HCT116 (cell line): ENCODE measurements around the gene SAMD7. TPM values are rescaled to one million over a fixed set of nuclear protein-coding genes. Genes with fewer than 3 reads are reported as not detected.

ENCODE experiments used
- ATAC-seq: fragments of 200-7000 bp; cut with Tn5 transposase; 2 replicates; pipeline ENCODE4 v1.9.1; 2020; ENCODE audit warnings: mild to moderate bottlenecking, moderate library complexity
- BruUV-seq: library from RNA; stranded (reverse); fragments of 400-500 nt; replicated peaks from 2 replicates; lab custom pipeline; 2021; lab: Mats Ljungman, UMichigan
- CTCF ChIA-PET: fragments of 300-600 bp; sonication (Branson Sonifier 250); formaldehyde crosslinking; loops from one replicate; lab custom pipeline; 2021; ENCODE audit warnings: antibody characterized with exemption; lab: Charles Lee
- POLR2A ChIA-PET: fragments of 300-600, 350-600 bp; sonication (Branson Sonifier 250); formaldehyde crosslinking; loops from one replicate; lab custom pipeline; 2021; ENCODE audit warnings: antibody characterized with exemption; lab: Charles Lee
- RAD21 ChIA-PET, 2 experiments: fragments of 300-600 bp; sonication (Branson Sonifier 250); formaldehyde crosslinking; loops; one replicate each; lab custom pipeline; 2023; ENCODE audit warnings: low total read pairs in 2 of 2; ENCODE audit not compliant: uncharacterized antibody in 2 of 2, unreplicated experiment in 2 of 2, low non-redundant PET in 1 of 2; lab: Charles Lee
- DNase-seq: peaks from one replicate; pipeline ENCODE4 v3.0.0-alpha.2; 2010; ENCODE audit warnings: low read depth, low spot score
- H2AFZ ChIP-seq: fragments of 200-600 bp; shearing (Covaris generic), sonication (generic); 2 replicates; pipeline ENCODE4 v1.6.1; 2017; ENCODE audit warnings: low read depth, mixed run types, mixed read lengths, antibody characterized with exemption, low read length; ENCODE audit not compliant: poor library complexity, severe bottlenecking
- H3K27ac ChIP-seq: 2 replicates; pipeline ENCODE4 v1.5.1; 2012; ENCODE audit warnings: low read depth, low read length
- H3K27me3 ChIP-seq: fragments of 200-600 bp; sonication (generic); 2 replicates; pipeline ENCODE4 v1.6.1; 2016; ENCODE audit warnings: mixed run types, low read length, mixed read lengths; ENCODE audit not compliant: insufficient read depth
- H3K36me3 ChIP-seq, 2 experiments: fragments of 200-500 bp in 1 of 2; fragments of 200-600 bp in 1 of 2; sonication (Bioruptor generic) in 1 of 2; sonication (generic) in 1 of 2; 2 replicates each; pipeline versions ENCODE4 v1.5.1 to v1.6.1; 2014 to 2016; ENCODE audit warnings: low read length in 2 of 2, inconsistent platforms in 1 of 2, mixed read lengths in 1 of 2, mixed run types in 1 of 2; ENCODE audit not compliant: insufficient read depth in 2 of 2, control insufficient read depth in 1 of 2
- H3K4me1 ChIP-seq, 2 experiments: fragments of 200-600 bp in 1 of 2; sonication (generic) in 1 of 2; 2 replicates each; pipeline versions ENCODE4 v1.5.1 to v1.6.1; 2012 to 2017; ENCODE audit warnings: low read length in 2 of 2, inconsistent platforms in 1 of 2, mild to moderate bottlenecking in 1 of 2, mixed read lengths in 1 of 2, mixed run types in 1 of 2, moderate library complexity in 1 of 2; ENCODE audit not compliant: insufficient read depth in 2 of 2, control insufficient read depth in 1 of 2
- H3K4me2 ChIP-seq: fragments of 200-600 bp; sonication (generic); 2 replicates; pipeline ENCODE4 v1.6.1; 2017; ENCODE audit warnings: mixed run types, low read length, mixed read lengths
- H3K4me3 ChIP-seq, 2 experiments: fragments of 200-600 bp in 1 of 2; sonication (generic) in 1 of 2; replicated peaks in 1 of 2; 2 replicates each; pipeline ENCODE4 v1.5.1; 2011 to 2016; ENCODE audit warnings: low read length in 2 of 2, control low read depth in 1 of 2, low read depth in 1 of 2, mild to moderate bottlenecking in 1 of 2, mixed read lengths in 1 of 2, mixed run types in 1 of 2
- H3K79me2 ChIP-seq: fragments of 200-600 bp; sonication (generic); 2 replicates; pipeline ENCODE4 v1.6.1; 2017; ENCODE audit warnings: mild to moderate bottlenecking, mixed run types, low read length, moderate library complexity, mixed read lengths; ENCODE audit not compliant: insufficient read depth
- H3K9ac ChIP-seq: fragments of 200-600 bp; sonication (generic); 2 replicates; pipeline ENCODE4 v1.6.1; 2016; ENCODE audit warnings: low read length, mixed read lengths
- H3K9me2 ChIP-seq: fragments of 200-600 bp; sonication (generic), shearing (Covaris generic); 2 replicates; pipeline ENCODE4 v1.6.1; 2017; ENCODE audit warnings: mixed run types, mild to moderate bottlenecking, moderate library complexity; ENCODE audit not compliant: insufficient read depth
- H3K9me3 ChIP-seq, 2 experiments: fragments of 200-500 bp in 1 of 2; fragments of 200-600 bp in 1 of 2; sonication (Bioruptor generic) in 1 of 2; sonication (generic) in 1 of 2; 2 replicates each; pipeline ENCODE4 v1.6.1; 2014 to 2017; ENCODE audit warnings: low read length in 2 of 2, mixed read lengths in 2 of 2, inconsistent platforms in 1 of 2, low read depth in 1 of 2, mild to moderate bottlenecking in 1 of 2, mixed run types in 1 of 2, moderate library complexity in 1 of 2; ENCODE audit not compliant: control insufficient read depth in 1 of 2, insufficient read depth in 1 of 2
- H4K20me1 ChIP-seq: fragments of 200-600 bp; sonication (generic), shearing (Covaris generic); 2 replicates; pipeline ENCODE4 v1.6.1; 2017; ENCODE audit warnings: mixed run types, mild to moderate bottlenecking, moderate library complexity; ENCODE audit not compliant: insufficient read depth
- ATF3 ChIP-seq: IDR thresholded peaks from 2 replicates; pipeline ENCODE4 v1.6.1; 2012
- CEBPB ChIP-seq: IDR thresholded peaks from 2 replicates; pipeline ENCODE4 v1.6.1; 2012; ENCODE audit warnings: low read depth
- CTCF ChIP-seq, 3 experiments: fragments of 200-600 bp in 1 of 3; sonication (generic) in 1 of 3; IDR thresholded peaks in 2 of 3; conservative IDR thresholded peaks in 1 of 3; 2 replicates each; pipeline ENCODE4 v1.5.1; 2012 to 2017; ENCODE audit warnings: low read depth in 2 of 3, low read length in 2 of 3, antibody characterized with exemption in 1 of 3, borderline replicate concordance in 1 of 3, control low read depth in 1 of 3, mild to moderate bottlenecking in 1 of 3, mixed read lengths in 1 of 3, mixed run types in 1 of 3, moderate library complexity in 1 of 3; ENCODE audit not compliant: insufficient read depth in 1 of 3
- ELF1 ChIP-seq: IDR thresholded peaks from 2 replicates; pipeline ENCODE4 v1.6.1; 2012; ENCODE audit warnings: low read depth, borderline replicate concordance
- EZH2 ChIP-seq: fragments of 200-600 bp; sonication (generic); IDR thresholded peaks from 2 replicates; pipeline ENCODE4 v1.6.1; 2017; ENCODE audit warnings: antibody characterized with exemption, mixed run types
- EZH2phosphoT487 ChIP-seq: fragments of 200-600 bp; IDR thresholded peaks from 2 replicates; pipeline ENCODE4 v1.6.1; 2018; ENCODE audit warnings: antibody characterized with exemption, borderline replicate concordance
- JUND ChIP-seq: IDR thresholded peaks from 2 replicates; pipeline ENCODE4 v1.6.1; 2012
- MAX ChIP-seq: IDR thresholded peaks from 2 replicates; pipeline ENCODE4 v1.6.1; 2012
- POLR2A ChIP-seq: IDR thresholded peaks from 2 replicates; pipeline ENCODE4 v1.7.0; 2011; ENCODE audit warnings: borderline replicate concordance; ENCODE audit not compliant: insufficient read depth, insufficient read length; ENCODE audit errors: extremely low read depth
- POLR2AphosphoS5 ChIP-seq: IDR thresholded peaks from 2 replicates; pipeline ENCODE4 v1.6.1; 2011; ENCODE audit warnings: mild to moderate bottlenecking, low read depth, low read length, moderate library complexity
- RAD21 ChIP-seq: IDR thresholded peaks from 2 replicates; pipeline ENCODE4 v1.6.1; 2012; ENCODE audit warnings: low read depth, mild to moderate bottlenecking
- REST ChIP-seq: IDR thresholded peaks from 2 replicates; pipeline ENCODE4 v1.6.1; 2012; ENCODE audit warnings: low read depth
- SIN3A ChIP-seq: IDR thresholded peaks from 2 replicates; pipeline ENCODE4 v1.6.1; 2012; ENCODE audit warnings: low read depth
- SP1 ChIP-seq: IDR thresholded peaks from 2 replicates; pipeline ENCODE4 v1.6.1; 2012; ENCODE audit warnings: low read depth
- SRF ChIP-seq: IDR thresholded peaks from 2 replicates; pipeline ENCODE4 v1.6.1; 2012; ENCODE audit warnings: low read depth
- TCF7L2 ChIP-seq: IDR thresholded peaks from 2 replicates; pipeline ENCODE4 v1.7.0; 2011; ENCODE audit warnings: borderline replicate concordance, inconsistent platforms; ENCODE audit not compliant: insufficient read depth, insufficient read length; ENCODE audit errors: extremely low read depth
- ZBTB33 ChIP-seq: IDR thresholded peaks from 2 replicates; pipeline ENCODE4 v1.6.1; 2011; ENCODE audit warnings: mild to moderate bottlenecking, low read length, moderate library complexity; ENCODE audit not compliant: insufficient replicate concordance; ENCODE audit errors: extremely low read depth
- ZFX ChIP-seq: fragments of 450-650 bp; IDR thresholded peaks from 2 replicates; pipeline ENCODE4 v1.6.1; 2017
- ZNF274 ChIP-seq: fragments of 200-500 bp; sonication (Bioruptor generic); IDR thresholded peaks from 2 replicates; pipeline ENCODE4 v1.6.1; 2014; ENCODE audit warnings: mild to moderate bottlenecking, low read depth, low read length, inconsistent platforms
- intact Hi-C: fragments of 100-400 bp; cut with micrococcal nuclease; formaldehyde crosslinking; loops from 2 replicates; pipeline ENCODE4 v1.10.0; 2022
- total RNA-seq: library from RNA; stranded (reverse); gene quantifications from one replicate; pipeline ENCODE4 v1.2.1, GENCODE V29; 2021; ENCODE audit not compliant: unreplicated experiment

SAMD7 gene
- total RNA-seq, 1 experiment from 2014 or later: not detected

- H3K9ac ChIP-seq: no peak overlapping the region
- H3K36me3 ChIP-seq: no peaks in the 10 kb centered on the region
- no peaks in the 10 kb centered on the region for H3K4me1 ChIP-seq
- CTCF ChIA-PET: no interaction called here
- H3K4me3 ChIP-seq: no peak overlapping the region
- H2AFZ ChIP-seq: no peak overlapping the region
- H3K9me3 ChIP-seq: no peaks in the 10 kb centered on the region
- no peak for ATAC-seq
- H3K4me2 ChIP-seq: no peak overlapping the region
- no peak overlapping the region for H3K27ac ChIP-seq
- TF ChIP-seq EZH2: no peak
- TF ChIP-seq RAD21: no peak
- no peak for TF ChIP-seq CTCF (IDR thresholded peaks at IDR 0.05 in 2 of 3, conservative IDR thresholded peaks at IDR 0.05 in 1 of 3; ENCODE audit: borderline replicate concordance in 1 of 3, insufficient read depth in 1 of 3, low read depth in 2 of 3, low read length in 2 of 3)
- no peak for TF ChIP-seq SP1
- TF ChIP-seq POLR2A: no peak
- no peak for TF ChIP-seq ZBTB33
- TF ChIP-seq MAX: no peak
- no peak for TF ChIP-seq ATF3
- TF ChIP-seq ZFX: no peak
- TF ChIP-seq JUND: no peak
- TF ChIP-seq ZNF274: no peak
- no peak for TF ChIP-seq CEBPB
- no peak for TF ChIP-seq SIN3A
- TF ChIP-seq REST: no peak
- no peak for TF ChIP-seq EZH2phosphoT487
- no peak for TF ChIP-seq TCF7L2
- TF ChIP-seq SRF: no peak
- no peak for TF ChIP-seq ELF1
- TF ChIP-seq POLR2AphosphoS5: no peak
- BruUV-seq: no TSS peak
- RAD21 ChIA-PET: no interaction called here
- H3K79me2 ChIP-seq: no peaks in the 10 kb centered on the region
- intact Hi-C loops: no loop called here
- no peaks in the 10 kb centered on the region for H3K27me3 ChIP-seq
- DNase-seq: no peak
- no peaks in the 10 kb centered on the region for H4K20me1 ChIP-seq
- no peaks in the 10 kb centered on the region for H3K9me2 ChIP-seq
- POLR2A ChIA-PET: no interaction called here
Observed at GRCh38 chr3:169940470-169941181, 29.3 kb downstream of the SAMD7 start.
